Suppressor macrophage (primary cell): ENCODE measurements around the gene ABCA12.
"Not testable (repeated sequence)": the region's sequence is repeated elsewhere in the genome, so short reads cannot be mapped to it uniquely, and the experiment has no call there.

Source experiments
- DNase-seq, 4 experiments: peaks; one replicate each; pipeline ENCODE4 v3.0.0-alpha.2; 2020 to 2022
- total RNA-seq, 17 experiments: gene quantifications; one replicate each; lab custom pipeline; 2026; ENCODE audit warnings: mixed read lengths in 6 of 17, inconsistent platforms in 3 of 17; lab: John Stamatoyannopoulos, UW

The ABCA12 gene, protein sequence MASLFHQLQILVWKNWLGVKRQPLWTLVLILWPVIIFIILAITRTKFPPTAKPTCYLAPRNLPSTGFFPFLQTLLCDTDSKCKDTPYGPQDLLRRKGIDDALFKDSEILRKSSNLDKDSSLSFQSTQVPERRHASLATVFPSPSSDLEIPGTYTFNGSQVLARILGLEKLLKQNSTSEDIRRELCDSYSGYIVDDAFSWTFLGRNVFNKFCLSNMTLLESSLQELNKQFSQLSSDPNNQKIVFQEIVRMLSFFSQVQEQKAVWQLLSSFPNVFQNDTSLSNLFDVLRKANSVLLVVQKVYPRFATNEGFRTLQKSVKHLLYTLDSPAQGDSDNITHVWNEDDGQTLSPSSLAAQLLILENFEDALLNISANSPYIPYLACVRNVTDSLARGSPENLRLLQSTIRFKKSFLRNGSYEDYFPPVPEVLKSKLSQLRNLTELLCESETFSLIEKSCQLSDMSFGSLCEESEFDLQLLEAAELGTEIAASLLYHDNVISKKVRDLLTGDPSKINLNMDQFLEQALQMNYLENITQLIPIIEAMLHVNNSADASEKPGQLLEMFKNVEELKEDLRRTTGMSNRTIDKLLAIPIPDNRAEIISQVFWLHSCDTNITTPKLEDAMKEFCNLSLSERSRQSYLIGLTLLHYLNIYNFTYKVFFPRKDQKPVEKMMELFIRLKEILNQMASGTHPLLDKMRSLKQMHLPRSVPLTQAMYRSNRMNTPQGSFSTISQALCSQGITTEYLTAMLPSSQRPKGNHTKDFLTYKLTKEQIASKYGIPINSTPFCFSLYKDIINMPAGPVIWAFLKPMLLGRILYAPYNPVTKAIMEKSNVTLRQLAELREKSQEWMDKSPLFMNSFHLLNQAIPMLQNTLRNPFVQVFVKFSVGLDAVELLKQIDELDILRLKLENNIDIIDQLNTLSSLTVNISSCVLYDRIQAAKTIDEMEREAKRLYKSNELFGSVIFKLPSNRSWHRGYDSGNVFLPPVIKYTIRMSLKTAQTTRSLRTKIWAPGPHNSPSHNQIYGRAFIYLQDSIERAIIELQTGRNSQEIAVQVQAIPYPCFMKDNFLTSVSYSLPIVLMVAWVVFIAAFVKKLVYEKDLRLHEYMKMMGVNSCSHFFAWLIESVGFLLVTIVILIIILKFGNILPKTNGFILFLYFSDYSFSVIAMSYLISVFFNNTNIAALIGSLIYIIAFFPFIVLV (N-terminal part only)
- 0 to 4.7 (median 0) reads per million in 17 experiments for total RNA-seq

DNA sequence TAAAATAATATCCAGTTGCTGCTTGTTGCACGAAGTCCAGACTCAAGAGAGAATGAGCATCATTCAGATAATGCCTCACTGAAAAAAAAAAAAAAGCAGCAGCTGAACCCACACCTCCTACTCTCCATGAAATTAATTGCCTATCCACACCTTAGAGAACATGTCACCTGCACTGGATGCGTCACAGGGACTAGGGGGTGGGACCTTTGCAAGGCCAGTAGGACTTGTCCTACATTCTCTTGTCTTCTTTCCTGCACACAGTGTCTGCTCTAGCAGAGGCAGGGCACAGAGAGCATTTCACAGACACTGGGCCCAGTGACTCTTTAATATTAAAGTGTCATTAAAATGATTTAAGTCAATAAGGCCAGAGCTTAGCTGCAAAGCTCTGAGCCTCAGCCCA is at the start of gene ABCA12:
ABCA12 (minus strand) TSS at position 148 of the 400 bp plus-strand sequence. CDS start 418 bp downstream, outside the sequence.
- no peak for DNase-seq

DNA sequence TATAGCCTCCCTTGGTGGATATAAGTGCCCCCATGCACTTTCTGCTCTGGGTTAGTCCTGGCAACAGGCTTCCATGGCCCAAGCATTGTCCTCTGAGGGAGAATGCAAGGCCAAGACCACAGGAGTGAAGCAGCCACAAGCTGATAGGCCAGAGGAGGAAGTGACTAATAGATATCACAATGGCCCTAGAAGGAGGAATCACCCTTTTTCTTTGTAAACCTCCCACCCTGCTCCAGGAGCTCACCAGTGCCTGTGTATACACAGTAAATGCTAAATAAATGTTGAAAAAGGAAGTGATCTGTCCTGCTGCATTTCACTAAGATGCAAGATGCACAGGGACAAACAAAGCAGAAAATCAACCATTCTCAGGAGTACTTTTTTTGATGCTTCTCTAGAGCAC is 49.7 kb upstream of the ABCA12 start:
- no peak for DNase-seq

DNA sequence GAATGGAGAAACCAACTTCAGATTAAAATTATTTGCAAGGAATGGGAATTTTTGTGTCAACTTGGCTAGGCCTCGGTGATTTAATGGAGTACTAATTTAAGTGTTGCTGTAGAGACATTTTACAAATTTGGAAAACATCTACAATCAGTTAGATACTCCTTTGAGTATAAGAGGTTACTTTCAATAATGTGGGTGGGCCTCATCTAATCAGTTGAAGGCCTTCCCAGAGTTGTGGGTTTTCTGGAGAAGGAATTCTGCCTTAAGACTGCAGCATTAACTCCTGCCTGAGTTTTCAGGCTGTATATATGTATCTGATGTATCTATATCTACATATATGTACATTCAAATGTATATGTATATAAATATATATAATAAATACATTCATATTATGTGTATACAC is 47.6 kb upstream of the ABCA12 start:
- no peak for DNase-seq

DNA sequence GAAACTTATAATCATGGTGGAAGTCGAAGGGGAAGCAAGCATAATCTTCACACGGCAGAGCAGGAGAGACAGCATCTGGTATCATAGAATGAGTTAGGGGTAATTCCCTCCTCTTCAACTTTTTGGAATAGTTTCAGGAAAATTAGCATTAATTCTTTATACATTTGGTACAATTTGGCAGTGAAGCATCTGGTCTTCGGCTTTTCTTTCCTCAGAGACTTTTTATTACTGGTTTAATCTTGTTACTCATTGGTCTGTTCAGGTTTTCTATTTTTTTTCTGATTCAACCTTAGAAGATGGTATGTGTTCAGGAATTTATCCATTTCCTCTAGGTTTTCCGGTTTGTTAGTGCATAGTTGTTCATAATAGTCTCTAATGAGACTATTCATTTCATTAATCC is 39.7 kb upstream of the ABCA12 start:
- no peak for DNase-seq

- DNase-seq: no peak
Observed at GRCh38 chr2:215171796-215172195, 33.4 kb upstream of the ABCA12 start.

DNA sequence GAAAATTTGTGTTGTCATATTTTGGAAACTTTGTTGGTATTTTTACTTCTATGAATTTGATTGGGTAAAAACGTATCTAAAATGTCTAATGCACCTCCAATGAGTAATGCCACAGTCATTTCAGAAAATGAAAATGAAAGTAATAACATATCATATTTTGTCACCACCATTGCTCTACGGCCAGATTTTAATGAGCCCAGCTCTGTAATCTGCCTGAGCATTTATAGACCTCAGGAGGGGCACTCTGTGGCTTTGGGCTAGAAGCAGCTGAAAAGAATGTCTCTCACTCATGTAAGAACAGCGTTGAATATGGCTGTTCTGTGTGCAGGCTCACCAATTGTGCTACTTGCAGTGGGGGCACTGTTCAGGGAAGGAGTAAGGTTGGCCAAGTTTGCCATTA is 32.7 kb upstream of the ABCA12 start:
- no peak for DNase-seq

DNA sequence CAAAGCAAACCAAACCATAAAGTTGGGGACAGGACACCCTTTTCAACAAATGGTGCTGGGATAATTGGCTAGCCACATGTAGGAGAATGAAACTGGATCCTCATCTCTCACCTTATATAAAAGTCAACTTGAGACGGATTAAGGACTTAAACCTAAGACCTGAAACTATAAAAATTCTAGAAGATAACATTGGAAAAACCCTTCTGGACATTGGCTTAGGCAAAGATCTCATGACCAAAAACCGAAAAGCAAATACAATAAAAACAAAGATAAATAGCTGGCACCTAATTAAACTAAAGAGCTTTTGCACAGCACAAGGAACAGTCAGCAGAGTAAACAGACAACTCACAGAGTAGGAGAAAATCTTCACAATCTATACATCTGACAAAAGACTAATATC is 28.1 kb upstream of the ABCA12 start:
- DNase-seq: not testable (repeated sequence)

DNA sequence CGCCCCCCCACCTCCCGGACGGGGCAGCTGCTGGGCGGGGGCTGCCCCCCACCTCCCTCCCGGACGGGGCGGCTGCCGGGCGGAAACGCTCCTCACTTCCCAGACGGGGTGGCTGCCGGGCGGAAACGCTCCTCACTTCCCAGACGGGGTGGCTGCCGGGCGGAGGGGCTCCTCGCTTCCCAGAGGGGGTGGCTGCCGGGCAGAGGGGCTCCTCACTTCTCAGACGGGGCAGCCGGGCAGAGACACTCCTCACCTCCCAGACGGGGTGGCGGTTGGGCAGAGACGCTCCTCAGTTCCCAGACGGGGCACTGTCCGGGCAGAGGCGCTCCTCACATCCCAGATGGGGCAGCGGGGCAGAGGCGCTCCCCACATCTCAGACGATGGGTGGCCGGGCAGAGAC is 24.9 kb upstream of the ABCA12 start:
- DNase-seq: not testable (repeated sequence)

- no peak for DNase-seq
Observed at GRCh38 chr2:215161301-215161829, 22.9 kb upstream of the ABCA12 start.

DNA sequence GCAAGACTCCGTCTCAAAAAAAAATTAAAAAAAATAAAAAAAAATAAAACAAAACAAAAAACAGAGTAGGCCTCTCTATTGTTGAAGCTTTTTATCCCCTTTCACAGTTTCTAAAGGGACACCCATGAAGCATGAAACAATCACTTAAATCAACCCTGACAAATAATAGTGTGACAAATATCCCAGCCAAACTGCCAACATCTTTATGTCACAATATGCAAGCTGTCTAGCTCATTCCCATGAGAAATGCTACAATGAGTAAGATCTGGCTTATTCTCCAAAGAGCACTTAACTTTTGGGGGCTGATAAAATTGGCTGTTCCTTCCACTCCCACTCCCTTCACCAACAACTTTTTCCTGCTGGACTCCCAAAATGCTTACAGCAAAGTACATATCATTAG is 21.7 kb upstream of the ABCA12 start:
- no peak for DNase-seq

DNA sequence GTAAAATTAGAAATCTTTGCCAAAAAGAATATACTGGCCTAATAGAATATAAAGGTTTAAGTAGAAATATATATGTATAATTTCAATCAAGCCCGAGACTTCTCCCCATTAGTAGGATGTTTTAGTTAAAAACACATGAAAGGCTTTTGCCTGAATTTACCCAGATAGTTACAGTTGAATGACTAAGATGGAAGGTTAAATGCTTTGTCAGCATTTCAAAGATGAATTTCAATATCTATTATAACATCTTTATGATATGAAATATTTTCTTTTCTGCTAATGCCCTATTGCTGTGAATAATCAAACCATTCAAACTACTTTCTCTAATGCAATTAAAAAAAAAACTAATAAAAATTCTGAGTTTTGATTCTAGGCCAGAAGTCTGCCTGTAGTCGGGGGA is 18.0 kb upstream of the ABCA12 start:
- no peak for DNase-seq

- no peak for DNase-seq
Observed at GRCh38 chr2:215149894-215150293, 11.5 kb upstream of the ABCA12 start.

- DNase-seq: no peak
Observed at GRCh38 chr2:215149486-215149885, 11.1 kb upstream of the ABCA12 start.

DNA sequence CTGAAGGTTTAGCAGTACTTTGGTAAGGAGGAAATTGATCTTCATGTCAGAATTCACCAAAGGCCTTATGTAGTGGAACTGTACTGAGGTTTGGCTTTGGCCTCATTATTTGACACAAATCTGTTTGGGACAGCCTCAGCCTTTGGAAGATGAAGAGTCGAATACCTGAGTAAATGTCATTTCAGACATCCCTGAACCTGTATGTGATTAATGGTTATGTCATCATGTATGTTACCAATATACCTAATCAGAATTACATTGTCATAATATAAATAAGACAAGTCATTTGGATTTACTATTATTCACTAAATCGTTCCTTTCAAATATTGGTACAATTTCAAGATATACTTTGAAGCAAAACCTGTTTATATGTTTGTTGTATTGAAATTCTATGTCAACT is 10.6 kb upstream of the ABCA12 start:
- DNase-seq: no peak

- no peak for DNase-seq
Observed at GRCh38 chr2:215145611-215146010, 7.2 kb upstream of the ABCA12 start.

DNA sequence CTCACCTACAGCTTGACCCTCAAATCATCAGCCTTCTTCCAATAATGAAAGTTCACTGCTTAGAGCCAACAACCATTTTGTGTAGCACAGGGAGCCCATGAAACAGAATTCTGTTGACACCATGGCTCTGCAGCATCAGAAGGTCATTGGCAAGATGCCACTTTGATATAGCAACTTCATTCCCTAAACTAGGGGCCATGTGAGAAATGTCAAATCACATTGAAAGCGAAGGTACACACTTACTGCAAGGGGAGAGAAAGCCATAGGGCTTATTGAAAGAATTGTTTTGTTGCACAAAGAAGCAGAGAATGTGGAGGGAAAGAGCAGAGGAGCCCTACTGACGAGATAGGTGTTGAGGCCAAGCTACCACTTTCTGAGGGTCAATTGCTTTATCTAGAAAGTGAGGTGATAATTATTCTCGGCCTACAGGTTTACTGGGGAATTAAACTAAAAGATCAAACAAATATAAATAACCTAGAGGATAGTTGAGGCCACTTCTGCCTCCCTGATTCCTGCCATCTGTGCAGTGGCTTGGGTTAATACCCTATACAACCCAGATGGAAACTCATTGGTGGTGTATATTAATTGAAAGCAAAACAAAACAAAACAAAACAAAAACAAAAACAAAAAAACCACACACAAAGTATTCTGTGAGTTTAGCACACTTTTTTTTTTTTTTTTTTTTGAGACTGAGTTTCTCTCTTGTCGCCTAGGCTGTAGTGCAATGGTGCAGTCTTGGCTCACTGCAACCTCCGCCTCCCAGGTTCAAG is 5.9 kb upstream of the ABCA12 start:
- DNase-seq: no peak

DNA sequence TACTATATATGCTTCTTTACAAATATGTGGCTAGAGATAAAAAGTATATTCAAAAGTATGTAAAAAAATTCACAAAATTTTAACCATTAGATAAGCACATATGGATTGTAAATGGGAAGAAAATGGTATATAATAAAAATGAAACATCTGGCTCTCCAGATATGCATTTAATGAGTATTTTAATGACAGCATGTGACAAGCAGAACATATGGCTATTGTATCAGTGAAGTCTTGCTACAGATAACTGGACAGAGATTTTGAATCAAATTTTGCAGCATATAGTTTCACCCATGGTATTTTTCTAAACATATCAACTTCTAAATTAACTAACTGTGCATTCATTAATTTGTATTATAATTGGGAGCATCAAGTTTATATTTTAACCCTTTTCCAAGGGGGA is 5.0 kb upstream of the ABCA12 start:
- no peak for DNase-seq

DNA sequence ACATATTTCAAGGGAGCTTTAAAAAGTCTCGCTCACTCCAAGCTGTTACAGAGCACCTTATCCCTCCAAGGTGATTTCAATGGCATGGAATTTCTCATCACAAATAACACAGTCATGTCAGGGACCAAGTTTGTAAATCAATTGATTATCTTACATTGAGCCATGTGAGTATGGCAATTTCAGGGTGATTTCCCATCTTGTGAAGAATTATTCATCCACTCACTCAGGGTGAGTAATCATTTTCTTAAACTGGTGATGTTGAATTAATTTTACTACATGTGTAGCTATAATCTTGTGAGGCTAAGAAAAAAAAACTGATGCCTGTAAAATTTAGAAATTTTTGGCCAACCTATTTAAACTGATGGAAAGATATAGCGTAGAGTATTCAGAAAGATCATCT is 3.3 kb upstream of the ABCA12 start:
- DNase-seq: no peak

DNA sequence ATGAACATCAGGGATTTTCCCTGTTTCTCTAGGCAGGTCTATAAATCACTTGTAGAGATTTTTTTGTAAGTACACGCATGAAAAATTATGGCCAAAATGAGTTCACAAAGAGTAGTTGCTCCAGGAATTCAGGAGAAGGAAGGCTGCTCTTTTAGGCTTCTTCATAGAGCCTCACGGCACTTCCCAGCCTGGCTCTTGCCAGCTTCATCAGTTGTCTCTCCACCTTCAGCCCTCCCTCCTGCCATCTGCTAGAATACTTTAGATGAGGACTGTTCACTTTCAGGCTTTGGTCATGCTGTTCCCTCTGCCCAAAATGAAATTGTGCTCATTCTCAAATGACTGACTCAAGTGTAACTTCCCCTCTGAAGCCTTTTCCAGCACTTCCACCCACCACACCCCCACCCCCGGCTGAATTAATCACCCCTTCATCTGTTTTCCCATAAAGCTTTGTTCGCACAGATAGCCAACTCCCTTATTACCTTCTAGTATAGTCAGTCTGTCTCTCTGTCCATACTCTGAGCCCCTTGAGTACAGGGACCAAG is 1.8 kb upstream of the ABCA12 start:
- DNase-seq: no peak

DNA sequence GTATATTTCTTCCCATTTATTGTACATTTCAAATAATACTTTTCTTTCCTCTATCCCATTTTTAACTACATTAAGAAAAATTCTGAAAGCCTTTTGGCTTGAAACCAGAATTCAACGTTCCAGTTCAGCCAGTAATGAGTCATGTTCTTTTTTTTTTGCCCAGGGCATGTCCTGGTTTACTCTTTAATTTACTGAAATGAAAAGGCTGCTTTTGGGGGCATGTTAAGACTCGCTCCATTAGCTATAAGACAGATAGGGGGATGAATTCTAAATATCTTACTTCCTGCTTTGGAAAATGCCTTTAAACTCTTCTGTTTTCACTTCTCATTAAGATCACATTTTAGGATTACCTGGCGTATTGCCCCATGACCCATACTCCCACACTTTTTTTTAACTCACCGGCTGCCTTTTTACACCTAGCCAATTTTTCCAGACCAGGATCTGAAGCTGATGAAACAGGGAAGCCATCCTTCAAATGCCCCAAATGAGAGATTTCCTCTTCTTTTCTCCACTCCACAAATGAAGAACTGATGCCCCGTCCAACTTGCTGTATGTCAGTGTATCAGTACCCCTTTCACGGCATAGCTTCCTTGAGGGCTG is 585 bp downstream of the ABCA12 start:
- no peak for DNase-seq

DNA sequence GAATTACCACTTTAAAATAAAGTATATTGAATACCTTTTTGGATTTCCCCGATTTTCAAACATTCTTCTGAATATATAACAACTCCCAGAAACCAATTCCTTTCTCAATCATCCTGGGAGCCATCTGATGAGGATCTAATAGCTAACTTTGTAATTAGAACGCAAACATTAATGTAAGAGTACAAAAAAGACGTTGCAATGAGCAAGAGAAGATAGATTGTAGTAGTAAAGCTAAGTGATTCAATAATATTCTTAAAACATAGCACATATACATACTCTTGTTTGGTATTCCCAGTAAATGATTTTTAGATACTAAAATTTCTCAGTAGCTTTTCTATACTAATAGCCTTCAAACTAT is 1.1 kb downstream of the ABCA12 start:
- DNase-seq: no peak
